B cell (primary cell): ENCODE data around the gene JPH3. TPM values are rescaled to one million over a fixed set of nuclear protein-coding genes. Genes with fewer than 3 reads are reported as not detected.

ENCODE experiments used
- ATAC-seq: fragments of 200-7000 bp; cut with Tn5 transposase; one replicate; pipeline ENCODE4 v1.10.0; 2021; ENCODE audit warnings: low read depth, mild to moderate bottlenecking, moderate number of reproducible peaks, moderate library complexity
- CTCF ChIA-PET: fragments of 350-600 bp; sonication (Branson Sonifier 250); formaldehyde crosslinking; loops from one replicate; lab custom pipeline; 2021; ENCODE audit warnings: antibody characterized with exemption, inconsistent platforms; lab: Charles Lee
- POLR2A ChIA-PET: fragments of 350-600 bp; sonication (Branson Sonifier 250); formaldehyde crosslinking; loops from one replicate; lab custom pipeline; 2021; ENCODE audit warnings: antibody characterized with exemption; lab: Charles Lee
- DNase-seq: peaks from one replicate; pipeline ENCODE4 v3.0.0; 2013
- H2AFZ ChIP-seq: 2 replicates; pipeline ENCODE4 v1.6.1; 2012; ENCODE audit warnings: mild to moderate bottlenecking, low read depth, low read length; ENCODE audit not compliant: insufficient read depth, poor library complexity, severe bottlenecking
- H3K27ac ChIP-seq, 2 donors: 1 replicate in 1 of 2; 2 replicates in 1 of 2; pipeline ENCODE4 v1.5.1; 2012 to 2013; ENCODE audit warnings: low read length in 2 of 2, mild to moderate bottlenecking in 2 of 2, moderate library complexity in 1 of 2
- H3K27me3 ChIP-seq, 4 experiments: fragments of 200-600 bp in 1 of 4; sonication (generic) in 1 of 4; replicated peaks in 1 of 4; 1 replicate in 2 of 4; 2 replicates in 2 of 4; pipeline versions ENCODE4 v1.6.1 to v1.7.0; 2013 to 2016; ENCODE audit warnings: low read length in 3 of 4, mild to moderate bottlenecking in 2 of 4, mixed read lengths in 1 of 4, moderate library complexity in 1 of 4; ENCODE audit not compliant: insufficient read depth in 4 of 4, control insufficient read depth in 3 of 4; ENCODE audit errors: control extremely low read depth in 1 of 4
- H3K36me3 ChIP-seq, 2 experiments: replicated peaks in 1 of 2; 1 replicate in 1 of 2; 2 replicates in 1 of 2; pipeline versions ENCODE4 v1.6.1 to v1.7.1; 2013; ENCODE audit warnings: low read length in 1 of 2; ENCODE audit not compliant: insufficient read depth in 2 of 2, control insufficient read depth in 1 of 2; ENCODE audit errors: control extremely low read depth in 1 of 2, extremely low read depth in 1 of 2
- H3K4me1 ChIP-seq, 2 donors: fragments of 200-600 bp in 1 of 2; sonication (generic) in 1 of 2; 1 replicate in 1 of 2; 2 replicates in 1 of 2; pipeline versions ENCODE4 v1.5.1 to v1.6.1; 2013 to 2017; ENCODE audit warnings: low read length in 2 of 2; ENCODE audit not compliant: control insufficient read depth in 2 of 2, insufficient read depth in 2 of 2
- H3K4me2 ChIP-seq: replicated peaks from 2 replicates; pipeline ENCODE3; 2012; ENCODE audit warnings: mild to moderate bottlenecking, low read depth, low read length; ENCODE audit not compliant: poor library complexity, severe bottlenecking
- H3K4me3 ChIP-seq, 5 experiments: fragments of 200-600 bp in 1 of 5; sonication (generic) in 1 of 5; 1 replicate in 3 of 5; 2 replicates in 2 of 5; pipeline versions ENCODE4 v1.5.1 to v1.7.0; 2011 to 2016; ENCODE audit warnings: low read length in 4 of 5, mild to moderate bottlenecking in 4 of 5, low read depth in 2 of 5, control low read depth in 1 of 5, moderate library complexity in 1 of 5; ENCODE audit not compliant: insufficient read depth in 1 of 5; ENCODE audit errors: control extremely low read depth in 1 of 5, extremely low read depth in 1 of 5
- H3K79me2 ChIP-seq: fragments of 200-600 bp; sonication (generic); one replicate; pipeline ENCODE4 v1.6.0; 2016; ENCODE audit warnings: low read length; ENCODE audit not compliant: control insufficient read depth, insufficient read depth
- H3K9ac ChIP-seq: fragments of 200-600 bp; sonication (generic); 2 replicates; pipeline ENCODE4 v1.6.1; 2017; ENCODE audit warnings: mild to moderate bottlenecking, low read length, moderate library complexity
- H3K9me3 ChIP-seq, 3 donors: one replicate each; pipeline versions ENCODE4 v1.6.1 to v1.7.1; 2013; ENCODE audit warnings: low read length in 2 of 3; ENCODE audit not compliant: control insufficient read depth in 2 of 3, insufficient read depth in 1 of 3; ENCODE audit errors: control extremely low read depth in 1 of 3
- H4K20me1 ChIP-seq: 2 replicates; pipeline ENCODE4 v1.6.0; 2012; ENCODE audit warnings: mild to moderate bottlenecking, low read length; ENCODE audit not compliant: insufficient read depth, control insufficient read depth, poor library complexity, severe bottlenecking
- H3K27ac Mint-ChIP-seq: one replicate; pipeline ENCODE4 v1.8.0; 2021; ENCODE audit warnings: mixed read lengths
- H3K27me3 Mint-ChIP-seq: one replicate; pipeline ENCODE4 v1.8.0; 2021; ENCODE audit warnings: mixed read lengths
- H3K4me1 Mint-ChIP-seq: one replicate; pipeline ENCODE4 v1.8.0; 2021; ENCODE audit warnings: mixed read lengths
- H3K4me3 Mint-ChIP-seq: one replicate; pipeline ENCODE4 v1.8.0; 2021; ENCODE audit warnings: mixed read lengths
- H3K9me3 Mint-ChIP-seq: one replicate; pipeline ENCODE4 v1.8.0; 2022; ENCODE audit warnings: mixed read lengths; ENCODE audit not compliant: insufficient read depth
- EZH2 ChIP-seq: IDR thresholded peaks from 2 replicates; pipeline ENCODE4 v1.6.1; 2012; ENCODE audit warnings: borderline replicate concordance, low read depth, mild to moderate bottlenecking, moderate library complexity, low read length; ENCODE audit not compliant: insufficient read depth, poor library complexity, severe bottlenecking
- WGBS: methylation state at CpG from one replicate; pipeline ENCODE4 v1.1.5; 2013; ENCODE audit warnings: missing lambda C conversion rate; ENCODE audit not compliant: insufficient coverage; 5-methylcytosine and 5-hydroxymethylcytosine counted together
- intact Hi-C: fragments of 100-400 bp; cut with micrococcal nuclease; formaldehyde crosslinking; loops from one replicate; pipeline ENCODE4 v1.10.0; 2022
- polyA plus RNA-seq: library from polyadenylated mRNA; depleted of rRNA; stranded (reverse); fragments of >200 nt; gene quantifications from 2 replicates; pipeline ENCODE4 v1.2.3, GENCODE V29; 2012
- total RNA-seq, 2 donors: library from RNA; stranded (reverse); fragments of 120-200 nt in 1 of 2; gene quantifications; 1 replicate in 1 of 2; 2 replicates in 1 of 2; pipeline versions ENCODE4 v1.2.3 to v1.2.4, GENCODE V29; 2013 to 2022
- TF ChIP-seq, protein P1 (sequence below): fragments of 200-600 bp; IDR thresholded peaks from one replicate; pipeline ENCODE4 v1.8.0; 2022; ENCODE audit warnings: antibody characterized with exemption, mild to moderate bottlenecking

Gene JPH3
- total and polyA plus RNA-seq, 2 donors (not counting 1 experiment from before 2014, with no cell fraction given), result not detected

DNA sequence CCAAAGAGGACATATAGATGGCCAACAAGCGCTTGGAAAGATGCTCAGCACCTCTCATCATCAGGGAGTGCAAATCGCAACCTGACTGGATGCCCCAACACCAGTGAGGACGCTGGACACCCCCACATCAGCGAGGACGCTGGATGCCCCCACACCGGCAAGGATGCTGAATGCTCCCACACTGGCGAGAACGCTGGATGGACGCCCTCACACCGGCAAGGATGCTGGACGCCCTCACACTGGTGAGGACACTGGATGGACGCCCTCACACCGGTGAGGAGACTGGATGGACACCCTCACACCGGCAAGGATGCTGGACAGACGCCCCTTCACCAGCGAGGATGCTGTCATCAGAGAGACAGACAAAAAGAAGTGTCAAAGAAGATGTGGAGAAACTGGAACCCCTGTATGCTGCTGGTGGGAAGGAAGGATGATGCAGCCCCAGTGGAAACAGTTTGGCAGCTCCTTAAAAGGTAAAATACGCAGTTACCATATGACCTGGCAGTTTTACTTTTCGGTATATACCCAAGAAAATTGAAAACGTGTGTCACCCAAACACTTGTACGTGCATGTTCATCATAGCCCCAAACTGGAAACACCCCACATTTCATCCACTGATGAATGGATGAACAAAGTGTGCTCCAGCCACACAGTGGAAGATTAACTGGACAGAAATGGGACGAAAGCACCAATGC lies 10.1 kb upstream of the JPH3 start:
- Mint-ChIP-seq H3K27ac (no peak overlapping the region), H3K27me3 (peaks cover 25% of the 10 kb centered on the region)

DNA sequence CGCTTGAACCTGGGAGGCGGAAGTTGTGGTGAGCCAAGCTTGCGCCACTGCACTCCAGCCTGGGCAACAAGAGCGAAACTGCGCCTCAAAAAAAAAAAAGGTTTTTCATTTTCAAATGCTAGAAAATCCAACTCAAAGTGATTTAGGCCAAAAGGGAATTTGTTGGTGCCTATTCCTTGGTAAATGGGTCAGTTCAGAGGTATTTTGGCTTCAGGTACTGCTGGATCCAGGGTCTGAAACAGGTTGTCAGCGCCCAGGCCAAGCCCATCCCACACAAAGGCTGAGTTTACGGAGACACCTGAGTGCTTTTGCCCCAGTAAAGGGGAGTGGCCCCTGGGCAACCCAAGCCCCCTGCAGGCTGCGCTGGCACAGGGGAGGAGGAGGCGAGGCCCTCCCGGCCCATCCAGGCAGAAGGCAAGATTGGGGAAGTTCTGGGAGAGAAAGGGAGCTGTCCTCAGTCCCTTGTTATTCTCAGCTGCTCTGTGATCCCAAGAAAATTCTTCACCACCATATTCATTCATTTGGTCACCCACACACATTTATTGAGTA lies 8.5 kb upstream of the JPH3 start:
- intact Hi-C loops, result no loop called here
- CTCF ChIA-PET, result interaction anchor here (0.6 kb wide), 1 partner anchor 237 kb away, joined by 4 read pairs; no protein-coding TSS in a partner anchor
- H3K4me1 ChIP-seq, result no peaks in the 10 kb centered on the region
- H4K20me1 ChIP-seq, result no peaks in the 10 kb centered on the region
- H3K4me3 ChIP-seq, result no peak overlapping the region
- Mint-ChIP-seq H3K27ac (no peak overlapping the region), H3K9me3 (peaks cover 2% of the 10 kb centered on the region), H3K4me1 (no peaks in the 10 kb centered on the region), H3K4me3 (no peak overlapping the region), H3K27me3 (peaks cover 16% of the 10 kb centered on the region)
- DNase-seq (no peak), ATAC-seq (no peak)
- H3K27ac ChIP-seq, result no peak overlapping the region
- 90% methylated on average over 3 of the region's 10 CpGs for WGBS
- no peak for TF ChIP-seq EZH2
- TF ChIP-seq, protein P1, sequence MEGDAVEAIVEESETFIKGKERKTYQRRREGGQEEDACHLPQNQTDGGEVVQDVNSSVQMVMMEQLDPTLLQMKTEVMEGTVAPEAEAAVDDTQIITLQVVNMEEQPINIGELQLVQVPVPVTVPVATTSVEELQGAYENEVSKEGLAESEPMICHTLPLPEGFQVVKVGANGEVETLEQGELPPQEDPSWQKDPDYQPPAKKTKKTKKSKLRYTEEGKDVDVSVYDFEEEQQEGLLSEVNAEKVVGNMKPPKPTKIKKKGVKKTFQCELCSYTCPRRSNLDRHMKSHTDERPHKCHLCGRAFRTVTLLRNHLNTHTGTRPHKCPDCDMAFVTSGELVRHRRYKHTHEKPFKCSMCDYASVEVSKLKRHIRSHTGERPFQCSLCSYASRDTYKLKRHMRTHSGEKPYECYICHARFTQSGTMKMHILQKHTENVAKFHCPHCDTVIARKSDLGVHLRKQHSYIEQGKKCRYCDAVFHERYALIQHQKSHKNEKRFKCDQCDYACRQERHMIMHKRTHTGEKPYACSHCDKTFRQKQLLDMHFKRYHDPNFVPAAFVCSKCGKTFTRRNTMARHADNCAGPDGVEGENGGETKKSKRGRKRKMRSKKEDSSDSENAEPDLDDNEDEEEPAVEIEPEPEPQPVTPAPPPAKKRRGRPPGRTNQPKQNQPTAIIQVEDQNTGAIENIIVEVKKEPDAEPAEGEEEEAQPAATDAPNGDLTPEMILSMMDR, result no peak
- no peaks in the 10 kb centered on the region for H3K9me3 ChIP-seq
- no peak overlapping the region for H2AFZ ChIP-seq
- H3K27me3 ChIP-seq, result peaks cover 0 to 9% (median 1%) of the 10 kb centered on the region in 4 experiments
- POLR2A ChIA-PET, result no interaction called here
- H3K9ac ChIP-seq, result no peak overlapping the region
- no peaks in the 10 kb centered on the region for H3K79me2 ChIP-seq
- H3K36me3 ChIP-seq, result no peaks in the 10 kb centered on the region
- no peak overlapping the region for H3K4me2 ChIP-seq

More for the DNA sequence above, 10.1 kb upstream of the JPH3 start:
- Histone ChIP-seq H3K9ac (no peak overlapping the region), H3K27ac (no peak overlapping the region), H4K20me1 (no peaks in the 10 kb centered on the region), H3K9me3 (no peaks in the 10 kb centered on the region), H3K4me3 (no peak overlapping the region), H2AFZ (no peak overlapping the region), H3K79me2 (no peaks in the 10 kb centered on the region), H3K36me3 (no peaks in the 10 kb centered on the region), H3K4me2 (no peak overlapping the region), H3K4me1 (no peaks in the 10 kb centered on the region), H3K27me3 (peaks cover 0 to 11% (median 1%) of the 10 kb centered on the region in 4 experiments)
- no peak overlapping the region for H3K4me3 Mint-ChIP-seq
- 83% methylated on average over 20 of the region's 21 CpGs for WGBS
- ATAC-seq (no peak), DNase-seq (no peak)
- TF ChIP-seq, protein P1, result no peak
- TF ChIP-seq EZH2, result no peak
- CTCF ChIA-PET, result no interaction called here
- H3K9me3 Mint-ChIP-seq, result peaks cover 2% of the 10 kb centered on the region
- intact Hi-C loops, result no loop called here
- POLR2A ChIA-PET, result no interaction called here
- H3K4me1 Mint-ChIP-seq, result peaks cover 2% of the 10 kb centered on the region
